ENCODE results near the gene TTPAL.
A peak's percentile ranks its signal among the peaks of the same experiment; 100 is the strongest.

The TTPAL gene

GRCh38 chr20:44454306-44454963 is 21.2 kb upstream of the TTPAL start:
- no peak for DNase-seq (ENCODE audit: extremely low read depth, low read depth)
- no peak for TF ChIP-seq CTCF (IDR thresholded peaks at IDR 0.05; ENCODE audit: low read depth, low read length)

GRCh38 chr20:44455126-44455525 is 20.5 kb upstream of the TTPAL start:
- DNase-seq (ENCODE audit: extremely low read depth, low read depth) = no peak

GRCh38 chr20:44456611-44457010 is 19.1 kb upstream of the TTPAL start:
- DNase-seq (ENCODE audit: extremely low read depth, low read depth) = no peak
- no peak for TF ChIP-seq CTCF (IDR thresholded peaks at IDR 0.05; ENCODE audit: low read depth, low read length)

More at GRCh38 chr20:44455126-44455525, 20.5 kb upstream of the TTPAL start:
- TF ChIP-seq CTCF (IDR thresholded peaks at IDR 0.05; ENCODE audit: low read depth, low read length) = no peak

GRCh38 chr20:44457016-44457415 is 18.7 kb upstream of the TTPAL start:
- DNase-seq (ENCODE audit: extremely low read depth, low read depth) = no peak
- TF ChIP-seq CTCF (IDR thresholded peaks at IDR 0.05; ENCODE audit: low read depth, low read length) = no peak

- DNase-seq (ENCODE audit: extremely low read depth, low read depth) = no peak
- no peak for TF ChIP-seq CTCF (IDR thresholded peaks at IDR 0.05; ENCODE audit: low read depth, low read length)
These were observed 16.4 kb upstream of the TTPAL start for GRCh38 chr20:44459271-44459670.

- peak; percentile 38 for TF ChIP-seq CTCF (IDR thresholded peaks at IDR 0.05; ENCODE audit: low read depth, low read length)
- peak; percentile 4 for DNase-seq (ENCODE audit: extremely low read depth, low read depth)
These were observed 14.9 kb upstream of the TTPAL start for GRCh38 chr20:44460795-44461141.

GRCh38 chr20:44461142-44461802 is 14.4 kb upstream of the TTPAL start:
- TF ChIP-seq CTCF (IDR thresholded peaks at IDR 0.05; ENCODE audit: low read depth, low read length) = no peak

More at GRCh38 chr20:44461142-44461802, 14.4 kb upstream of the TTPAL start:
- no peak for DNase-seq (ENCODE audit: extremely low read depth, low read depth)

Data from AG09319 (cell line).